HepG2 (cell line): ENCODE results near the gene EPN2. TPM values are rescaled to one million over a fixed set of nuclear protein-coding genes. Genes with fewer than 3 reads are reported as not detected.

ENCODE experiments used
- ATAC-seq: fragments of 200-7000 bp; cut with Tn5 transposase; 3 replicates; pipeline ENCODE4 v1.9.1; 2020; ENCODE audit warnings: mild to moderate bottlenecking, moderate library complexity
- BruUV-seq: library from RNA; stranded (reverse); fragments of 400-500 nt; replicated peaks from 2 replicates; lab custom pipeline; 2021; lab: Mats Ljungman, UMichigan
- CTCF ChIA-PET: fragments of 300-600 bp; formaldehyde crosslinking; extraction: SDS; loops from one replicate; lab custom pipeline; 2021; ENCODE audit warnings: low total read pairs, inconsistent platforms, low intra/inter-chr PET ratio; lab: Yijun Ruan, JAX
- POLR2A ChIA-PET: fragments of 350-600 bp; sonication (Branson Sonifier 250); formaldehyde crosslinking; loops from one replicate; lab custom pipeline; 2020; ENCODE audit warnings: antibody characterized with exemption, inconsistent platforms; lab: Yijun Ruan, JAX
- DNase-seq: peaks from one replicate; pipeline ENCODE4 v3.0.0-alpha.2; 2015; ENCODE audit warnings: low spot score
- FAIRE-seq: peaks from 3 replicates; lab custom pipeline; 2011; peaks lifted over from hg19 to GRCh38; lab: Jason Lieb, UNC
- H2AFZ ChIP-seq: one replicate; pipeline ENCODE4 v1.6.1; 2011; ENCODE audit warnings: low read length, inconsistent platforms
- H3K27ac ChIP-seq: fragments of 300-600 bp; 3 replicates; pipeline ENCODE4 v1.8.0; 2011; ENCODE audit warnings: mixed run types, mild to moderate bottlenecking, mixed read lengths, low read length, inconsistent platforms; ENCODE audit not compliant: insufficient read depth; ENCODE audit errors: extremely low read length
- H3K27me3 ChIP-seq, 2 experiments: fragments of 200-600 bp in 1 of 2; 2 replicates in 1 of 2; 3 replicates in 1 of 2; pipeline versions ENCODE4 v1.6.0 to v1.8.0; 2011; ENCODE audit warnings: low read length in 2 of 2, mild to moderate bottlenecking in 2 of 2, moderate library complexity in 2 of 2, inconsistent platforms in 1 of 2; ENCODE audit not compliant: insufficient read depth in 2 of 2, control insufficient read depth in 1 of 2
- H3K36me3 ChIP-seq, 2 experiments: fragments of 200-600 bp in 1 of 2; replicated peaks in 1 of 2; 2 replicates in 1 of 2; 3 replicates in 1 of 2; pipeline versions ENCODE4 v1.5.1 to v1.8.0; 2011; ENCODE audit warnings: low read length in 2 of 2, inconsistent platforms in 1 of 2; ENCODE audit not compliant: insufficient read depth in 2 of 2, control insufficient read depth in 1 of 2
- H3K4me1 ChIP-seq: 2 replicates; pipeline ENCODE4 v1.5.1; 2012; ENCODE audit warnings: low read length, inconsistent platforms; ENCODE audit not compliant: insufficient read depth
- H3K4me2 ChIP-seq: 2 replicates; pipeline ENCODE4 v1.6.0; 2011; ENCODE audit warnings: low read depth, low read length, inconsistent platforms
- H3K4me3 ChIP-seq, 3 experiments: fragments of 200-600 bp in 1 of 3; sonication (generic), shearing (Covaris generic) in 1 of 3; replicated peaks in 1 of 3; 2 replicates each; pipeline ENCODE4 v1.5.1; 2011 to 2016; ENCODE audit warnings: low read length in 3 of 3, inconsistent platforms in 2 of 3, low read depth in 2 of 3, mild to moderate bottlenecking in 2 of 3, control low read depth in 1 of 3, mixed read lengths in 1 of 3; ENCODE audit not compliant: insufficient read depth in 1 of 3
- H3K79me2 ChIP-seq: one replicate; pipeline ENCODE4 v1.6.1; 2011; ENCODE audit warnings: low read length, inconsistent platforms; ENCODE audit not compliant: insufficient read depth
- H3K9ac ChIP-seq: 2 replicates; pipeline ENCODE4 v1.6.0; 2011; ENCODE audit warnings: mild to moderate bottlenecking, low read depth, low read length, inconsistent platforms; ENCODE audit not compliant: insufficient read depth
- H3K9me3 ChIP-seq: 2 replicates; pipeline ENCODE4 v1.5.1; 2012; ENCODE audit warnings: mild to moderate bottlenecking, low read length
- H4K20me1 ChIP-seq: 2 replicates; pipeline ENCODE4 v1.6.0; 2011; ENCODE audit warnings: inconsistent platforms, mild to moderate bottlenecking, low read length, moderate library complexity; ENCODE audit not compliant: insufficient read depth
- CBX2 ChIP-seq, 2 experiments: fragments of 200-600 bp in 1 of 2; sonication (generic); formaldehyde crosslinking in 1 of 2; IDR thresholded peaks; 2 replicates each; pipeline versions ENCODE4 v1.7.0 to v1.8.1; 2018 to 2022; ENCODE audit warnings: low read depth in 2 of 2, low read length in 1 of 2, mild to moderate bottlenecking in 1 of 2, missing genetic modification reagents in 1 of 2
- CBX5 ChIP-seq: sonication (generic); formaldehyde crosslinking; IDR thresholded peaks from 2 replicates; pipeline ENCODE4 v1.4.0; 2020; ENCODE audit warnings: missing genetic modification reagents, borderline replicate concordance
- CHD4 ChIP-seq: fragments of 200-600 bp; sonication (generic); IDR thresholded peaks from 2 replicates; pipeline ENCODE4 v1.7.0; 2017; ENCODE audit warnings: mild to moderate bottlenecking, low read length, borderline replicate concordance
- KDM2A ChIP-seq: sonication (generic); formaldehyde crosslinking; IDR thresholded peaks from 2 replicates; pipeline ENCODE4 v1.4.0; 2020; ENCODE audit warnings: low read depth, missing genetic modification reagents, borderline replicate concordance
- KMT2B ChIP-seq: IDR thresholded peaks from 2 replicates; pipeline ENCODE4 v1.6.1; 2016; ENCODE audit warnings: missing genetic modification reagents, missing compliant biosample characterization
- SOX5 ChIP-seq: IDR thresholded peaks from 2 replicates; pipeline ENCODE4 v1.6.1; 2016; ENCODE audit warnings: borderline replicate concordance
- SRF ChIP-seq: IDR thresholded peaks from 2 replicates; pipeline ENCODE4 v1.6.1; 2011; ENCODE audit warnings: mild to moderate bottlenecking, low read depth, low read length, moderate library complexity
- TAF15 ChIP-seq: fragments of 200-400 bp; formaldehyde crosslinking; IDR thresholded peaks from one replicate; pipeline ENCODE4 v1.6.1; 2018; ENCODE audit warnings: mild to moderate bottlenecking, low read depth, low read length; ENCODE audit not compliant: poor library complexity, severe bottlenecking
- ZNF563 ChIP-seq: sonication (generic); formaldehyde crosslinking; IDR thresholded peaks from 2 replicates; pipeline ENCODE4 v1.8.0; 2022; ENCODE audit warnings: mild to moderate bottlenecking, moderate library complexity, missing genetic modification reagents
- ZNF839 ChIP-seq: sonication (generic); formaldehyde crosslinking; IDR thresholded peaks from 2 replicates; pipeline ENCODE4 v1.4.0; 2020; ENCODE audit warnings: missing genetic modification reagents, mild to moderate bottlenecking, borderline replicate concordance
- ZSCAN30 ChIP-seq: sonication (generic); formaldehyde crosslinking; IDR thresholded peaks from 2 replicates; pipeline ENCODE4 v1.5.0; 2020; ENCODE audit warnings: mild to moderate bottlenecking, missing genetic modification reagents
- WGBS: methylation state at CpG from one replicate; pipeline ENCODE4 v1.1.6; 2017; ENCODE audit warnings: low lambda C conversion rate; 5-methylcytosine and 5-hydroxymethylcytosine counted together
- in situ Hi-C: cut with HindIII; loops from 2 replicates; pipeline ENCODE4 v1.10.0; 2017; ENCODE audit warnings: low pct_unique_long_range_greater_than_20kb; ENCODE audit not compliant: extremely low pct_ligation_motif_present
- intact Hi-C: fragments of 100-400 bp; cut with micrococcal nuclease; formaldehyde crosslinking; loops from one replicate; pipeline ENCODE4 v1.10.0; 2022; ENCODE audit not compliant: unreplicated experiment
- polyA plus RNA-seq, 8 experiments: library from polyadenylated mRNA; depleted of rRNA in 3 of 8; stranded (reverse) in 7 of 8; unstranded in 1 of 8; fragments of >200 nt; fragmentation: Illumina TruSeq in 4 of 8; extraction: Trizol in 4 of 8; gene quantifications; 2 replicates each; pipeline versions ENCODE4 v1.2.1 to v1.2.3, GENCODE V29; 2011 to 2016; ENCODE audit warnings: low read depth in 4 of 8, missing spikeins in 1 of 8, mixed read lengths in 1 of 8; ENCODE audit not compliant: insufficient read depth in 1 of 8
- total RNA-seq, 5 experiments: library from RNA; depleted of rRNA; stranded (reverse); fragments of >200 nt; fragmentation: Illumina TruSeq; extraction: Trizol; gene quantifications; 2 replicates each; pipeline ENCODE4 v1.2.3, GENCODE V29; 2016; ENCODE audit warnings: low read depth in 1 of 5
- TF ChIP-seq, protein P1 (sequence below): sonication (generic); formaldehyde crosslinking; IDR thresholded peaks from 2 replicates; pipeline ENCODE4 v1.4.0; 2020; ENCODE audit warnings: mild to moderate bottlenecking, missing genetic modification reagents, borderline replicate concordance
- TF ChIP-seq, protein P2 (sequence below): sonication (generic); formaldehyde crosslinking; IDR thresholded peaks from 2 replicates; pipeline ENCODE4 v1.4.0; 2020; ENCODE audit warnings: missing genetic modification reagents
- TF ChIP-seq, protein P3 (sequence below): sonication (generic); formaldehyde crosslinking; IDR thresholded peaks from 2 replicates; pipeline ENCODE4 v1.9.0; 2021; ENCODE audit warnings: missing genetic modification reagents, borderline replicate concordance
- TF ChIP-seq, protein P4 (sequence below): sonication (generic); formaldehyde crosslinking; IDR thresholded peaks from 2 replicates; pipeline ENCODE4 v1.5.0; 2020; ENCODE audit warnings: mild to moderate bottlenecking, missing genetic modification reagents
- TF ChIP-seq, protein P5 (sequence below): sonication (generic); formaldehyde crosslinking; IDR thresholded peaks from 2 replicates; pipeline ENCODE4 v1.4.0; 2020; ENCODE audit warnings: missing genetic modification reagents, mild to moderate bottlenecking, borderline replicate concordance

EPN2 gene
- total and polyA plus RNA-seq, 2 of the 13 experiments (the other 11 are each of a cell fraction or from before 2014, with no cell fraction given), result 7.8 to 19.2 TPM

DNA sequence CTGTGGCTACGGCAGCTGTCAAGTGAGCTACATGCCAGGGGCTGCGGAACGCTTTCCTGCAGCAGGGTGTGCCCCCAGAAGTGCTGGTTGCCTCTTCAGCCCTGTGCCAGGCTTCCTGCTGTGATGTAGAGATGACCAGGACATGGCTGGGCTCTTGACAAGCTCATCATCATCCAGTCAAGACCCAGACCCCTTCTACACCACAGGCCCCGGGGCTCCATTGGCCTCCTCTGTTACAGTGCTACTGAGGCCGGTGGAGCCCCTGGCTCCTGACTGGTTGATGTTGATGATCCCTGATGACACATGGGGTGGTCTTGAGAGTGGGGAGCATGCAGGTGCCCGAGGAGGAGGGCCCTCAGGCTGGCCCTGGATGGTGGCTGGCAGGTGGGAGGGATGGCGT lies 75.2 kb downstream of the EPN2 start:
- no peak overlapping the region for H2AFZ ChIP-seq
- no peak overlapping the region for H3K4me2 ChIP-seq
- peaks cover 11% of the 10 kb centered on the region for H3K4me1 ChIP-seq
- CTCF ChIA-PET, result no interaction called here
- H3K9me3 ChIP-seq, result no peaks in the 10 kb centered on the region
- POLR2A ChIA-PET, result no interaction called here
- H3K27me3 ChIP-seq, result no peaks in the 10 kb centered on the region
- peaks cover 16 to 40% of the 10 kb centered on the region in 2 experiments for H3K36me3 ChIP-seq
- H3K79me2 ChIP-seq, result no peaks in the 10 kb centered on the region
- no peak overlapping the region for H3K27ac ChIP-seq
- FAIRE-seq (no peak), DNase-seq (no peak), ATAC-seq (no peak)
- no peaks in the 10 kb centered on the region for H4K20me1 ChIP-seq
- intact Hi-C loops, result no loop called here
- H3K9ac ChIP-seq, result no peak overlapping the region
- H3K4me3 ChIP-seq, result no peak overlapping the region
- in situ Hi-C loops, result no loop called here
- no TSS peak for BruUV-seq
- 94% methylated on average over 2 of the region's 7 CpGs for WGBS
- TF ChIP-seq, protein P1, sequence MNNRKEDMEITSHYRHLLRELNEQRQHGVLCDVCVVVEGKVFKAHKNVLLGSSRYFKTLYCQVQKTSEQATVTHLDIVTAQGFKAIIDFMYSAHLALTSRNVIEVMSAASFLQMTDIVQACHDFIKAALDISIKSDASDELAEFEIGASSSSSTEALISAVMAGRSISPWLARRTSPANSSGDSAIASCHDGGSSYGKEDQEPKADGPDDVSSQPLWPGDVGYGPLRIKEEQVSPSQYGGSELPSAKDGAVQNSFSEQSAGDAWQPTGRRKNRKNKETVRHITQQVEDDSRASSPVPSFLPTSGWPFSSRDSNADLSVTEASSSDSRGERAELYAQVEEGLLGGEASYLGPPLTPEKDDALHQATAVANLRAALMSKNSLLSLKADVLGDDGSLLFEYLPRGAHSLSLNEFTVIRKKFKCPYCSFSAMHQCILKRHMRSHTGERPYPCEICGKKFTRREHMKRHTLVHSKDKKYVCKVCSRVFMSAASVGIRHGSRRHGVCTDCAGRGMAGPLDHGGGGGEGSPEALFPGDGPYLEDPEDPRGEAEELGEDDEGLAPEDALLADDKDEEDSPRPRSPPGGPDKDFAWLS, result no peak
- TF ChIP-seq, protein P2, sequence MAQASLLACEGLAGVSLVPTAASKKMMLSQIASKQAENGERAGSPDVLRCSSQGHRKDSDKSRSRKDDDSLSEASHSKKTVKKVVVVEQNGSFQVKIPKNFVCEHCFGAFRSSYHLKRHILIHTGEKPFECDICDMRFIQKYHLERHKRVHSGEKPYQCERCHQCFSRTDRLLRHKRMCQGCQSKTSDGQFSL (CRISPR knock-in tag), result no peak
- TF ChIP-seq, protein P3, sequence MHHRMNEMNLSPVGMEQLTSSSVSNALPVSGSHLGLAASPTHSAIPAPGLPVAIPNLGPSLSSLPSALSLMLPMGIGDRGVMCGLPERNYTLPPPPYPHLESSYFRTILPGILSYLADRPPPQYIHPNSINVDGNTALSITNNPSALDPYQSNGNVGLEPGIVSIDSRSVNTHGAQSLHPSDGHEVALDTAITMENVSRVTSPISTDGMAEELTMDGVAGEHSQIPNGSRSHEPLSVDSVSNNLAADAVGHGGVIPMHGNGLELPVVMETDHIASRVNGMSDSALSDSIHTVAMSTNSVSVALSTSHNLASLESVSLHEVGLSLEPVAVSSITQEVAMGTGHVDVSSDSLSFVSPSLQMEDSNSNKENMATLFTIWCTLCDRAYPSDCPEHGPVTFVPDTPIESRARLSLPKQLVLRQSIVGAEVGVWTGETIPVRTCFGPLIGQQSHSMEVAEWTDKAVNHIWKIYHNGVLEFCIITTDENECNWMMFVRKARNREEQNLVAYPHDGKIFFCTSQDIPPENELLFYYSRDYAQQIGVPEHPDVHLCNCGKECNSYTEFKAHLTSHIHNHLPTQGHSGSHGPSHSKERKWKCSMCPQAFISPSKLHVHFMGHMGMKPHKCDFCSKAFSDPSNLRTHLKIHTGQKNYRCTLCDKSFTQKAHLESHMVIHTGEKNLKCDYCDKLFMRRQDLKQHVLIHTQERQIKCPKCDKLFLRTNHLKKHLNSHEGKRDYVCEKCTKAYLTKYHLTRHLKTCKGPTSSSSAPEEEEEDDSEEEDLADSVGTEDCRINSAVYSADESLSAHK, result no peak
- TF ChIP-seq KMT2B (CRISPR knock-in tag) (no peak), ZNF839 (CRISPR knock-in tag) (no peak), ZSCAN30 (CRISPR knock-in tag) (no peak), TAF15 (no peak), CHD4 (no peak), KDM2A (CRISPR knock-in tag) (no peak), CBX2 (IDR thresholded peaks at IDR 0.05; ENCODE audit: low read depth, low read length) (no peak), CBX2 (CRISPR knock-in tag; IDR thresholded peaks at IDR 0.05; ENCODE audit: low read depth) (no peak), SOX5 (no peak), CBX5 (CRISPR knock-in tag) (no peak), ZNF563 (CRISPR knock-in tag) (no peak), SRF (no peak)
- TF ChIP-seq, protein P4, sequence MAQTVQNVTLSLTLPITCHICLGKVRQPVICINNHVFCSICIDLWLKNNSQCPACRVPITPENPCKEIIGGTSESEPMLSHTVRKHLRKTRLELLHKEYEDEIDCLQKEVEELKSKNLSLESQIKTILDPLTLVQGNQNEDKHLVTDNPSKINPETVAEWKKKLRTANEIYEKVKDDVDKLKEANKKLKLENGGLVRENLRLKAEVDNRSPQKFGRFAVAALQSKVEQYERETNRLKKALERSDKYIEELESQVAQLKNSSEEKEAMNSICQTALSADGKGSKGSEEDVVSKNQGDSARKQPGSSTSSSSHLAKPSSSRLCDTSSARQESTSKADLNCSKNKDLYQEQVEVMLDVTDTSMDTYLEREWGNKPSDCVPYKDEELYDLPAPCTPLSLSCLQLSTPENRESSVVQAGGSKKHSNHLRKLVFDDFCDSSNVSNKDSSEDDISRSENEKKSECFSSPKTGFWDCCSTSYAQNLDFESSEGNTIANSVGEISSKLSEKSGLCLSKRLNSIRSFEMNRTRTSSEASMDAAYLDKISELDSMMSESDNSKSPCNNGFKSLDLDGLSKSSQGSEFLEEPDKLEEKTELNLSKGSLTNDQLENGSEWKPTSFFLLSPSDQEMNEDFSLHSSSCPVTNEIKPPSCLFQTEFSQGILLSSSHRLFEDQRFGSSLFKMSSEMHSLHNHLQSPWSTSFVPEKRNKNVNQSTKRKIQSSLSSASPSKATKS (CRISPR knock-in tag), result no peak
- TF ChIP-seq, protein P5, sequence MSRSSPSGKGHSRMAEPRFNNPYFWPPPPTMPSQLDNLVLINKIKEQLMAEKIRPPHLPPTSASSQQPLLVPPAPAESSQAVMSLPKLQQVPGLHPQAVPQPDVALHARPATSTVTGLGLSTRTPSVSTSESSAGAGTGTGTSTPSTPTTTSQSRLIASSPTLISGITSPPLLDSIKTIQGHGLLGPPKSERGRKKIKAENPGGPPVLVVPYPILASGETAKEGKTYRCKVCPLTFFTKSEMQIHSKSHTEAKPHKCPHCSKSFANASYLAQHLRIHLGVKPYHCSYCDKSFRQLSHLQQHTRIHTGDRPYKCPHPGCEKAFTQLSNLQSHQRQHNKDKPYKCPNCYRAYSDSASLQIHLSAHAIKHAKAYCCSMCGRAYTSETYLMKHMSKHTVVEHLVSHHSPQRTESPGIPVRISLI (CRISPR knock-in tag), result no peak
